Lower leg skin (tissue), 3 donors: ENCODE results near the gene CACNA1I.

Experiments used
- POLR2A ChIP-seq, 2 donors: fragments of 450-650 bp; IDR thresholded peaks; one replicate each; pipeline ENCODE4 v1.6.1; 2016 to 2017; ENCODE audit warnings: antibody characterized with exemption in 2 of 2, mild to moderate bottlenecking in 1 of 2, moderate library complexity in 1 of 2
- TF ChIP-seq, protein P1 (sequence below), 3 donors: fragments of 450-650 bp; IDR thresholded peaks; one replicate each; pipeline ENCODE4 v1.5.1; 2016; ENCODE audit warnings: antibody characterized with exemption in 3 of 3, mild to moderate bottlenecking in 3 of 3, moderate library complexity in 2 of 3

DNA sequence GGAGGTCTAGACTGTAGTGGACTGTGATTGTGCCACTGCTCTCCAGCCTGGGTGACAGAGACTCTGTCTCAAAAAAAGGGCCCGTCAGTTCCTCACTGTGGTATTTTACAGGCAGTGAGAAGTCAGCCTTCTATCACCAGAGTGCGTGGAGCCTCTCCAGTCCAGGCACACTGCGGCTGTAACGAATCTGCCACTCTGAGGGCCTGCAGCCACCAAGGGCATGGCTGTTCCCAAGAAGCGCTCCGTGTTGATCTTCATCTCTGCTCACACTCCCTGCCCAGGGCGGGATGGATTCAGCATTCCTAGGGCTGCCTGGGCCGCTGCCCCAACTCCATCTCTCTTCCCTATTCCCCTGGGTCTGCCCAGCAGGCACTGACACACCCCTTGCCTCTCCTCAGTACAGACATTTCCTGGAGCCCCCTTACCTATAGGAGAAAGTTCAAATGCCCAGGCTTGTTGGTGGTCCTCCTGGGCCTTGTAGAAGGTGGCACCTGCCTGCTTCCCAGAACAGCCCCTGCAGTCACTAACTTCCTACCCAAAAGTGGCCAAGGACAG lies 148.4 kb downstream of the CACNA1I start:
- TF ChIP-seq, protein P1, sequence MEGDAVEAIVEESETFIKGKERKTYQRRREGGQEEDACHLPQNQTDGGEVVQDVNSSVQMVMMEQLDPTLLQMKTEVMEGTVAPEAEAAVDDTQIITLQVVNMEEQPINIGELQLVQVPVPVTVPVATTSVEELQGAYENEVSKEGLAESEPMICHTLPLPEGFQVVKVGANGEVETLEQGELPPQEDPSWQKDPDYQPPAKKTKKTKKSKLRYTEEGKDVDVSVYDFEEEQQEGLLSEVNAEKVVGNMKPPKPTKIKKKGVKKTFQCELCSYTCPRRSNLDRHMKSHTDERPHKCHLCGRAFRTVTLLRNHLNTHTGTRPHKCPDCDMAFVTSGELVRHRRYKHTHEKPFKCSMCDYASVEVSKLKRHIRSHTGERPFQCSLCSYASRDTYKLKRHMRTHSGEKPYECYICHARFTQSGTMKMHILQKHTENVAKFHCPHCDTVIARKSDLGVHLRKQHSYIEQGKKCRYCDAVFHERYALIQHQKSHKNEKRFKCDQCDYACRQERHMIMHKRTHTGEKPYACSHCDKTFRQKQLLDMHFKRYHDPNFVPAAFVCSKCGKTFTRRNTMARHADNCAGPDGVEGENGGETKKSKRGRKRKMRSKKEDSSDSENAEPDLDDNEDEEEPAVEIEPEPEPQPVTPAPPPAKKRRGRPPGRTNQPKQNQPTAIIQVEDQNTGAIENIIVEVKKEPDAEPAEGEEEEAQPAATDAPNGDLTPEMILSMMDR (IDR thresholded peaks at IDR 0.05) = no peak
- no peak for TF ChIP-seq POLR2A (IDR thresholded peaks at IDR 0.05)
